ENCODE results near the gene TXNIP. TPM values are rescaled to one million over a fixed set of nuclear protein-coding genes. Genes with fewer than 3 reads are reported as not detected.

The TXNIP gene
- 8.9 and 34.3 TPM in 2 replicates for total RNA-seq

GRCh38 chr1:145996433-145997015 lies at the start of gene TXNIP:
TSS of gene TXNIP (minus strand) at chr1:145996579. CDS start at chr1:145996266, 313 bp downstream.

GRCh38 chr1:146021622-146022402 lies 25.4 kb upstream of the TXNIP start, which contains the start of gene HJV:
TSS of gene HJV (minus strand) at chr1:146021735. CDS start at chr1:146020231, 1,504 bp downstream.

GRCh38 chr1:145964328-145965118 lies 31.9 kb downstream of the TXNIP start, which contains the start of the genes ANKRD34A and POLR3GL:
TSS of gene ANKRD34A (minus strand) at chr1:145964575. CDS start at chr1:145961759, 2,816 bp downstream.
TSS of gene POLR3GL (plus strand) at chr1:145964690. CDS start at chr1:145974866, 10,176 bp downstream.

GRCh38 chr1:145957443-145958319 lies 38.7 kb downstream of the TXNIP start, which contains the start of gene LIX1L:
TSS of gene LIX1L (minus strand) at chr1:145958017. CDS start at chr1:145957927, 90 bp downstream.

Other genes with a start within 250 kb of the TXNIP start
- gene RNF115, start 172.5 kb downstream of the TXNIP start, total RNA-seq = 10.0 and 10.3 TPM in 2 replicates
- gene POLR3C, start 172.4 kb downstream of the TXNIP start, total RNA-seq = 32.5 and 32.6 TPM in 2 replicates
- 0.34 and 0.78 TPM in 2 replicates for gene NUDT17, start 150.9 kb downstream of the TXNIP start, total RNA-seq
- gene PIAS3, start 137.5 kb downstream of the TXNIP start, total RNA-seq = 5.8 and 23.1 TPM in 2 replicates
- gene ANKRD35, start 110.7 kb downstream of the TXNIP start, total RNA-seq = 0.68 and 3.8 TPM in 2 replicates
- 0.34 and 1.7 TPM in 2 replicates for gene ITGA10, start 86.5 kb downstream of the TXNIP start, total RNA-seq
- gene PEX11B, start 77.9 kb downstream of the TXNIP start, total RNA-seq = 15.0 and 26.4 TPM in 2 replicates
- gene RBM8A, start 69.1 kb downstream of the TXNIP start, total RNA-seq = 92.6 and 157 TPM in 2 replicates
- 2.4 and 6.1 TPM in 2 replicates for gene LIX1L, start 38.6 kb downstream of the TXNIP start, total RNA-seq
- under 0.01 and 0.21 TPM in 2 replicates for gene ANKRD34A, start 32.0 kb downstream of the TXNIP start, total RNA-seq
- gene POLR3GL, start 31.9 kb downstream of the TXNIP start, total RNA-seq = 5.1 and 7.2 TPM in 2 replicates
- not detected in 2 replicates for gene HJV, start 25.2 kb upstream of the TXNIP start, total RNA-seq
- 1.7 and 6.1 TPM in 2 replicates for gene NBPF10, start 148.2 kb upstream of the TXNIP start, total RNA-seq
- 46.5 and 58.1 TPM in 2 replicates for gene NOTCH2NLA, start 232.4 kb upstream of the TXNIP start, total RNA-seq

All from nasal cavity respiratory epithelium epithelial cell of viscerocranial mucosa (primary cell).